ENCODE data around the gene GSTM1.

The GSTM1 gene

DNA sequence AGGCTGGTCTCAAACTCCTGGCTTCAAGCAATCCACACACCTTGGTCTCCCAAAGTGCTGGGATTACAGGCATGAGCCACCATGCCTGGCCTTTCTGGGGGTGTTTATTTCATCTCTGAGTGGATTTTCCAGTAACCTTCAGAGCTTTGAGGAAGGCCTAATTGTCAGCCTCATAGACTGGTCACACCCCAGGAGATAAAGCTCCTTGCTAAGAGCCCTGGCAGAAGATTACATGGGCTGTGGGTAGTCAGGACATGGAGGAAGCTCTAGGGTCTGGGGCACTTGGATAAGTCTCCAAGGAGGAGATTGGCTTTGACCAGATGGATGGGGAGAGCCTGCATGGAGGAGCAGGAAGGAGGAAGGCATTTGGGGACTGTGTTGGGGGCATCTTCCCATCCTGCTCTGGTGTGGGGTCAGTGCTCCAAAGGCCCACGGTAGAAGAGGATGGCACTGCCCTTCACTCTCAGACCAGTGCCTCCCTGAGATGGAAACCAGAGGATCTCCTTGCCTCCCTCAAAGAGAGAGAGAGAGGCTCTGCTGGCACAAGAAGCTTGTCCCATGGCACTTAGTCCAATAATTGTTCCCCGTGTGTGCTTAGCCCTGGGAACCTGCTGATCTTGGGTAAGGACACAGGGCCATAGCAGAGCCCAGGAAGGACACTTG, 46.4 kb upstream of the GSTM1 start:
- TF ChIP-seq, protein P1, sequence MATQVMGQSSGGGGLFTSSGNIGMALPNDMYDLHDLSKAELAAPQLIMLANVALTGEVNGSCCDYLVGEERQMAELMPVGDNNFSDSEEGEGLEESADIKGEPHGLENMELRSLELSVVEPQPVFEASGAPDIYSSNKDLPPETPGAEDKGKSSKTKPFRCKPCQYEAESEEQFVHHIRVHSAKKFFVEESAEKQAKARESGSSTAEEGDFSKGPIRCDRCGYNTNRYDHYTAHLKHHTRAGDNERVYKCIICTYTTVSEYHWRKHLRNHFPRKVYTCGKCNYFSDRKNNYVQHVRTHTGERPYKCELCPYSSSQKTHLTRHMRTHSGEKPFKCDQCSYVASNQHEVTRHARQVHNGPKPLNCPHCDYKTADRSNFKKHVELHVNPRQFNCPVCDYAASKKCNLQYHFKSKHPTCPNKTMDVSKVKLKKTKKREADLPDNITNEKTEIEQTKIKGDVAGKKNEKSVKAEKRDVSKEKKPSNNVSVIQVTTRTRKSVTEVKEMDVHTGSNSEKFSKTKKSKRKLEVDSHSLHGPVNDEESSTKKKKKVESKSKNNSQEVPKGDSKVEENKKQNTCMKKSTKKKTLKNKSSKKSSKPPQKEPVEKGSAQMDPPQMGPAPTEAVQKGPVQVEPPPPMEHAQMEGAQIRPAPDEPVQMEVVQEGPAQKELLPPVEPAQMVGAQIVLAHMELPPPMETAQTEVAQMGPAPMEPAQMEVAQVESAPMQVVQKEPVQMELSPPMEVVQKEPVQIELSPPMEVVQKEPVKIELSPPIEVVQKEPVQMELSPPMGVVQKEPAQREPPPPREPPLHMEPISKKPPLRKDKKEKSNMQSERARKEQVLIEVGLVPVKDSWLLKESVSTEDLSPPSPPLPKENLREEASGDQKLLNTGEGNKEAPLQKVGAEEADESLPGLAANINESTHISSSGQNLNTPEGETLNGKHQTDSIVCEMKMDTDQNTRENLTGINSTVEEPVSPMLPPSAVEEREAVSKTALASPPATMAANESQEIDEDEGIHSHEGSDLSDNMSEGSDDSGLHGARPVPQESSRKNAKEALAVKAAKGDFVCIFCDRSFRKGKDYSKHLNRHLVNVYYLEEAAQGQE (IDR thresholded peaks at IDR 0.05; ENCODE audit: insufficient read depth in 1 of 2, low read depth in 2 of 2, low read length in 2 of 2) = no peak
- no peak for TF ChIP-seq TAF1 (IDR thresholded peaks at IDR 0.05; ENCODE audit: borderline replicate concordance, insufficient read depth, low read length)
- TF ChIP-seq SIN3A (IDR thresholded peaks at IDR 0.05; ENCODE audit: borderline replicate concordance, insufficient read depth, low read length) = no peak
- TF ChIP-seq FOXP2 (optimal IDR thresholded peaks at IDR 0.05; ENCODE audit: borderline replicate concordance, extremely low read depth, extremely low read length, insufficient read depth) = no peak
- TF ChIP-seq POLR2AphosphoS5 (IDR thresholded peaks at IDR 0.05; ENCODE audit: low read depth, low read length) = no peak

DNA sequence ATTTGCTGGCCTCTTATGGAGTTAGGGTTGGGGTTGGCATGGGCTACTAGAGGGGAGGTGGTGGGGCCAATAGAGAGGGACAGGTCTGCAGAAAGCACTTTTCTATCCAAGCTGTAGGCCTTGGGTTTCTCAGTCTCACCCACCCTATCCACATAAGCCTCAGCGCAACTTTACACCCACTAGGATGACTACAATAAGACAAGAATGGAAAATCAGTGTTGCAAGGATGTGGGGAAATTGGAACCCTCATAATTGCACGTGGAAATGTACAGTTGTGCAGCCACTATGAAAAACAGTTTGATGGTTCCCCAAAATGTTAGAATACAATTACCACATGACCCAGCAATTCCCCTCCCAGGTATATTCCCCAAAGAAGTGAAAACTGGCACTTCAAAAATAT, 45.8 kb upstream of the GSTM1 start:
- TF ChIP-seq SIN3A (IDR thresholded peaks at IDR 0.05; ENCODE audit: borderline replicate concordance, insufficient read depth, low read length) (no peak), POLR2AphosphoS5 (IDR thresholded peaks at IDR 0.05; ENCODE audit: low read depth, low read length) (no peak), FOXP2 (optimal IDR thresholded peaks at IDR 0.05; ENCODE audit: borderline replicate concordance, extremely low read depth, extremely low read length, insufficient read depth) (no peak), TAF1 (IDR thresholded peaks at IDR 0.05; ENCODE audit: borderline replicate concordance, insufficient read depth, low read length) (no peak)
- TF ChIP-seq, protein P1 (IDR thresholded peaks at IDR 0.05; ENCODE audit: insufficient read depth in 1 of 2, low read depth in 2 of 2, low read length in 2 of 2) = no peak

DNA sequence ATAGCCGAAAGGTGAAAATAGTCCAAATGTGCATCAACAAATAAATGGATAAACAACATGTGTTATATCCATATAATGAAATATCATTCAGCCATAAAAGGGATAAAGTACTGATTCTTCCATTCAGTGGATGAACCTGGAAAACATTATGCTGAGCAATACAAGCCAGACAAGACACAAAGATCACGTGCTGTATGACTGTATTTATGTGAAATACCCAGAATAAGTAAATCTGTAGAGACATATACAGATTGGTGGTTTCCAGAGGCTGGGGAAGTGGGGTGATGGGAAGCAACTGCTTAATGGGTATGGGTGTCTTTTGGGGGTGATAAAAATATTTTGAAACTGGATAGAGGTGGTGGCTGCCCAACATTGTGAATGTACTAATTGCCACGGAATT, 45.0 kb upstream of the GSTM1 start:
- no peak for TF ChIP-seq TAF1 (IDR thresholded peaks at IDR 0.05; ENCODE audit: borderline replicate concordance, insufficient read depth, low read length)
- TF ChIP-seq, protein P1 (IDR thresholded peaks at IDR 0.05; ENCODE audit: insufficient read depth in 1 of 2, low read depth in 2 of 2, low read length in 2 of 2) = no peak
- TF ChIP-seq FOXP2 (optimal IDR thresholded peaks at IDR 0.05; ENCODE audit: borderline replicate concordance, extremely low read depth, extremely low read length, insufficient read depth) = no peak
- no peak for TF ChIP-seq SIN3A (IDR thresholded peaks at IDR 0.05; ENCODE audit: borderline replicate concordance, insufficient read depth, low read length)
- no peak for TF ChIP-seq POLR2AphosphoS5 (IDR thresholded peaks at IDR 0.05; ENCODE audit: low read depth, low read length)

DNA sequence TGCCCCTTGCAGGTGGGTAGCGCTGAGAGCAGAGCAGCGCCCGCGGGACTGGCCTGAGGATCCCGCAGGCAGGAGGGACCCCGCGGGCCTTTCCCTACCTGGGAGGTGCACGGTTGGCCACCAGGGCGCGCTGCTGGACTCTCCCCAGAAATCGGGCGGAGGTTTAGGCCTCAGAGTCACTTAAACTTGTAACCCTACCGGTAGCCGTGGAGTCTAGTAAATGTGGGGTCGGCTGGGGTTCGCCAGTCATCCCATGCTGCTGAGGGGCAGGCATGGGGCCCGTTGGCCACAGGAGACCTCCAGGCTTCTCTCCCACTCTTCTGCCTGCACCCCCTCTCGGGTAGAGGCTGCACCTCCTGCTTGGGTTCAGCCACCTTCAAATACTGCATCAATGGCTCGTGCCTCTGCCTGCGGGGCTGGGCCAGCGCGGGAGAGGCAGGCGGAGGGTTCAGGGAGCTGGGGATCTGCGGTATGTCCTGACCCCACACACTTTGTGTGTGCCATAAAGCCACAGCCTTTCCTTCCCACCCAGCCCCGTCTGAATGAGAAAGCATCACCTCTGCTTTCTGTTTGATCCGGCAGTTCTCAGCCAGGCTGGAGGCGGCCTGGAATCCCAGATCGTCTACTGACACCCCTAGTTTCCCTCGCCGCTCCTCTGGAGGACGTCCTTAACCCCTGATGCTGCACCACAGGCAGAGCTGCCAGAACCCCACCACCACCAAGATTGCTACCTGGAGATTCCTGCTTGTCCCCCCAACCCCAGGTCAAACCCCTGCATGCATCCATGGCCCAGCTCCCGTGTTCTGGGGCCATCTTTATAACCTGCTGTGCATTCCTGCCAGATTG, 44.0 kb upstream of the GSTM1 start:
- TF ChIP-seq FOXP2 (optimal IDR thresholded peaks at IDR 0.05; ENCODE audit: borderline replicate concordance, extremely low read depth, extremely low read length, insufficient read depth) (no peak), POLR2AphosphoS5 (IDR thresholded peaks at IDR 0.05; ENCODE audit: low read depth, low read length) (no peak)
- TF ChIP-seq, protein P1 (IDR thresholded peaks at IDR 0.05; ENCODE audit: insufficient read depth in 1 of 2, low read depth in 2 of 2, low read length in 2 of 2) = no peak

All from PFSK-1 (cell line).